Measurements from ENCODE around the gene MITD1. TPM values are rescaled to one million over a fixed set of nuclear protein-coding genes. Genes with fewer than 3 reads are reported as not detected.
A peak's percentile ranks its signal among the peaks of the same experiment; 100 is the strongest.
"Not testable (repeated sequence)": the region's sequence is repeated elsewhere in the genome, so short reads cannot be mapped to it uniquely, and the experiment has no call there.

The MITD1 gene
- total RNA-seq, result 10 to 100 TPM; 66.3 to 70.9 TPM

GRCh38 chr2:99180755-99181623 is at the start of gene MITD1, which contains the start of gene MRPL30:
MITD1 (minus strand) TSS chr2:99181058; CDS start chr2:99180981, 77 bp downstream.
MRPL30 (plus strand) TSS chr2:99181184; CDS start chr2:99186204, 5,020 bp downstream.
- Mint-ChIP-seq H3K36me3 (ENCODE audit: low read depth) (peaks cover 21% of the 10 kb centered on the region), H3K4me3 (peak within 1 kb of the TSS; percentile 96), H3K4me1 (peaks cover 57% of the 10 kb centered on the region), H3K27me3 (no peaks in the 10 kb centered on the region), H3K9me3 (ENCODE audit: low read depth) (no peaks in the 10 kb centered on the region), H3K27ac (peak within 1 kb of the TSS; percentile 99)
- intact Hi-C loops (cut with DNase I, micrococcal nuclease), result loop anchor here (1.0 to 5.0 kb wide), 8 partner anchors 26 to 573 kb away; partner anchors contain the start of genes C2orf15 (in 2 of the 2), TXNDC9 (in 2 of the 2), COA5 (in 1 of the 2) and REV1 (in 1 of the 2)
- ATAC-seq (peak; percentile 93), DNase-seq (peak; percentile 93)
- CTCF ChIA-PET, result interaction anchor here (0.6 to 3.3 kb wide), 13 partner anchors 9 to 531 kb away, joined by 3 to 19 read pairs (median 4); partner anchors contain the start of genes C2orf15, EIF5B, LIPT1 and TSGA10
- POLR2A ChIA-PET, result interaction anchor here (0.9 to 1.3 kb wide), 3 partner anchors 26 to 155 kb away, joined by 3 to 5 read pairs (median 4); partner anchors contain the start of genes LIPT1, TSGA10 and TXNDC9

GRCh38 chr2:99217929-99218501 is 37.2 kb upstream of the MITD1 start:
- H3K4me1 Mint-ChIP-seq, result no peaks in the 10 kb centered on the region
- H3K36me3 Mint-ChIP-seq (ENCODE audit: low read depth), result peaks cover 5% of the 10 kb centered on the region
- H3K4me3 Mint-ChIP-seq, result no peak overlapping the region
- ATAC-seq, result no peak
- H3K9me3 Mint-ChIP-seq (ENCODE audit: low read depth), result no peaks in the 10 kb centered on the region
- H3K27me3 Mint-ChIP-seq, result no peaks in the 10 kb centered on the region
- no peak overlapping the region for H3K27ac Mint-ChIP-seq
- ChIA-PET CTCF (interaction anchor here (0.6 to 0.7 kb wide), 2 partner anchors 658 to 1168 kb away, joined by 3 read pairs; no protein-coding TSS in a partner anchor), POLR2A (no interaction called here)
- DNase-seq, result no peak
- intact Hi-C loops (cut with DNase I, micrococcal nuclease), result no loop called here

GRCh38 chr2:99216096-99216495 is 35.2 kb upstream of the MITD1 start:
- intact Hi-C loops (cut with DNase I, micrococcal nuclease), result no loop called here
- CTCF ChIA-PET, result no interaction called here
- no peak overlapping the region for H3K27ac Mint-ChIP-seq
- H3K9me3 Mint-ChIP-seq (ENCODE audit: low read depth), result no peaks in the 10 kb centered on the region
- H3K4me1 Mint-ChIP-seq, result no peaks in the 10 kb centered on the region
- no peaks in the 10 kb centered on the region for H3K27me3 Mint-ChIP-seq
- peaks cover 4% of the 10 kb centered on the region for H3K36me3 Mint-ChIP-seq (ENCODE audit: low read depth)
- DNase-seq (no peak), ATAC-seq (no peak)
- POLR2A ChIA-PET, result no interaction called here
- no peak overlapping the region for H3K4me3 Mint-ChIP-seq

GRCh38 chr2:99205491-99205890 is 24.6 kb upstream of the MITD1 start:
- H3K9me3 Mint-ChIP-seq (ENCODE audit: low read depth), result peaks cover 7% of the 10 kb centered on the region
- H3K36me3 Mint-ChIP-seq (ENCODE audit: low read depth), result peaks cover 5% of the 10 kb centered on the region
- ChIA-PET POLR2A (no interaction called here), CTCF (no interaction called here)
- ATAC-seq, result no peak
- no peaks in the 10 kb centered on the region for H3K4me1 Mint-ChIP-seq
- H3K27ac Mint-ChIP-seq, result no peak overlapping the region
- no peaks in the 10 kb centered on the region for H3K27me3 Mint-ChIP-seq
- intact Hi-C loops (cut with DNase I, micrococcal nuclease), result no loop called here
- no peak for DNase-seq
- no peak overlapping the region for H3K4me3 Mint-ChIP-seq

- no peak for DNase-seq
- H3K4me1 Mint-ChIP-seq, result peaks cover 2% of the 10 kb centered on the region
- ATAC-seq, result no peak
- no peaks in the 10 kb centered on the region for H3K27me3 Mint-ChIP-seq
- ChIA-PET POLR2A (no interaction called here), CTCF (interaction anchor here (0.7 kb wide), 1 partner anchor 1078 kb away, joined by 3 read pairs; no protein-coding TSS in a partner anchor)
- intact Hi-C loops (cut with DNase I, micrococcal nuclease), result no loop called here
- peaks cover 7% of the 10 kb centered on the region for H3K9me3 Mint-ChIP-seq (ENCODE audit: low read depth)
- H3K27ac Mint-ChIP-seq, result no peak overlapping the region
- no peak overlapping the region for H3K4me3 Mint-ChIP-seq
- peaks cover 5% of the 10 kb centered on the region for H3K36me3 Mint-ChIP-seq (ENCODE audit: low read depth)
These were observed 21.3 kb upstream of the MITD1 start for GRCh38 chr2:99201959-99202678.

GRCh38 chr2:99200076-99200800 is 19.4 kb upstream of the MITD1 start:
- ATAC-seq (no peak), DNase-seq (no peak)
- intact Hi-C loops (cut with DNase I, micrococcal nuclease), result no loop called here
- no peak overlapping the region for H3K27ac Mint-ChIP-seq
- H3K9me3 Mint-ChIP-seq (ENCODE audit: low read depth), result no peaks in the 10 kb centered on the region
- peaks cover 8% of the 10 kb centered on the region for H3K36me3 Mint-ChIP-seq (ENCODE audit: low read depth)
- H3K27me3 Mint-ChIP-seq, result no peaks in the 10 kb centered on the region
- H3K4me1 Mint-ChIP-seq, result peaks cover 2% of the 10 kb centered on the region
- no peak overlapping the region for H3K4me3 Mint-ChIP-seq
- ChIA-PET POLR2A (no interaction called here), CTCF (interaction anchor here (0.8 kb wide), 1 partner anchor 59 kb away, joined by 4 read pairs; the partner anchor contains the start of gene C2orf15)

- POLR2A ChIA-PET, result no interaction called here
- no peaks in the 10 kb centered on the region for H3K9me3 Mint-ChIP-seq (ENCODE audit: low read depth)
- H3K36me3 Mint-ChIP-seq (ENCODE audit: low read depth), result peaks cover 12% of the 10 kb centered on the region
- intact Hi-C loops (cut with DNase I, micrococcal nuclease), result no loop called here
- H3K27ac Mint-ChIP-seq, result no peak overlapping the region
- CTCF ChIA-PET, result interaction anchor here (1.3 kb wide), 1 partner anchor 14 kb away, joined by 3 read pairs; no protein-coding TSS in a partner anchor
- no peaks in the 10 kb centered on the region for H3K27me3 Mint-ChIP-seq
- peaks cover 4% of the 10 kb centered on the region for H3K4me1 Mint-ChIP-seq
- no peak for ATAC-seq
- no peak for DNase-seq
- H3K4me3 Mint-ChIP-seq, result no peak overlapping the region
These were observed 17.4 kb upstream of the MITD1 start for GRCh38 chr2:99198103-99198841.

- DNase-seq; CTCF ChIA-PET; H3K9me3 Mint-ChIP-seq (ENCODE audit: low read depth); H3K4me3 Mint-ChIP-seq; H3K27ac Mint-ChIP-seq; intact Hi-C loops (cut with DNase I, micrococcal nuclease); ATAC-seq; POLR2A ChIA-PET; H3K27me3 Mint-ChIP-seq: not testable (repeated sequence)
- Mint-ChIP-seq H3K36me3 (ENCODE audit: low read depth) (peaks cover 43% of the 10 kb centered on the region), H3K4me1 (peaks cover 11% of the 10 kb centered on the region)
These were observed 11.5 kb upstream of the MITD1 start for GRCh38 chr2:99192364-99192763.

DNA sequence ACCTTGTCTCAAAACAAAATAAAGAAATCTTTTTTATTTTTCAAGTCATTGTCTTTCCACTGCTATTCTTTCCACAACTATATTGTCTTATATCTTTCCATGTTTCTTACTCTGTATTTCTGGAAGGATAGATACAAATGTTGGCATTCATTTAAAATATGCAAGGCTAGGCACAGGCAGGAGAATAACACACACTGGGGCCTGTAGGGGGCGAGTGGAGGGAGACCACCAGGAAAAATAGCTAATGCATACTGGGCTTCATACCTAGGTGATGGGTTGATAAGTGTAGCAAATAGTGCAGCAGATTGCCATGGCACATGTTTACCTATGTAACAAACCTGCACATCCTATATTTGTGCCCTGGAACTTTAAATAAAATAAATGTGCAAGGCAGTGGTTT is 9.7 kb upstream of the MITD1 start:
- ChIA-PET POLR2A (no interaction called here), CTCF (interaction anchor here (1.2 kb wide), 1 partner anchor 297 kb away, joined by 4 read pairs; no protein-coding TSS in a partner anchor)
- peaks cover 13% of the 10 kb centered on the region for H3K4me1 Mint-ChIP-seq
- no peak overlapping the region for H3K4me3 Mint-ChIP-seq
- H3K36me3 Mint-ChIP-seq (ENCODE audit: low read depth), result peaks cover 43% of the 10 kb centered on the region
- H3K27ac Mint-ChIP-seq, result no peak overlapping the region
- ATAC-seq (no peak), DNase-seq (no peak)
- no peaks in the 10 kb centered on the region for H3K27me3 Mint-ChIP-seq
- intact Hi-C loops (cut with DNase I, micrococcal nuclease), result no loop called here
- H3K9me3 Mint-ChIP-seq (ENCODE audit: low read depth), result no peaks in the 10 kb centered on the region

- H3K4me1 Mint-ChIP-seq, result peaks cover 26% of the 10 kb centered on the region
- CTCF ChIA-PET, result interaction anchor here (0.8 kb wide), 1 partner anchor 20 kb away, joined by 4 read pairs; no protein-coding TSS in a partner anchor
These were observed 7.5 kb upstream of the MITD1 start for GRCh38 chr2:99188357-99188756.

More at GRCh38 chr2:99188357-99188756, 7.5 kb upstream of the MITD1 start:
- no peak overlapping the region for H3K27ac Mint-ChIP-seq
- POLR2A ChIA-PET, result no interaction called here
- no peak for DNase-seq
- peak; percentile 39 for ATAC-seq
- intact Hi-C loops (cut with DNase I, micrococcal nuclease), result no loop called here
- no peaks in the 10 kb centered on the region for H3K9me3 Mint-ChIP-seq (ENCODE audit: low read depth)
- no peaks in the 10 kb centered on the region for H3K27me3 Mint-ChIP-seq
- no peak overlapping the region for H3K4me3 Mint-ChIP-seq
- peaks cover 36% of the 10 kb centered on the region for H3K36me3 Mint-ChIP-seq (ENCODE audit: low read depth)

Measured in activated CD4-positive, alpha-beta T cell treated with anti-CD3 and anti-CD28 coated beads for 36 hours (primary cell).